CD4-positive, alpha-beta T cell (primary cell): Measurements from ENCODE around the gene GIPC2. TPM values are rescaled to one million over a fixed set of nuclear protein-coding genes. Genes with fewer than 3 reads are reported as not detected.

Source experiments
- ATAC-seq: fragments of 200-7000 bp; cut with Tn5 transposase; one replicate; pipeline ENCODE4 v1.10.0; 2022; ENCODE audit warnings: mild to moderate bottlenecking; ENCODE audit not compliant: poor library complexity
- CTCF ChIA-PET: fragments of 350-600 bp; sonication (Branson Sonifier 250); formaldehyde crosslinking; loops from one replicate; lab custom pipeline; 2021; ENCODE audit warnings: antibody characterized with exemption, inconsistent platforms; lab: Charles Lee
- POLR2A ChIA-PET: fragments of 350-600 bp; sonication (Branson Sonifier 250); formaldehyde crosslinking; loops from one replicate; lab custom pipeline; 2021; ENCODE audit warnings: antibody characterized with exemption, inconsistent platforms; lab: Charles Lee
- DNase-seq, 14 experiments: peaks; one replicate each; pipeline ENCODE4 v3.0.0-alpha.2; 2013 to 2020; ENCODE audit warnings: mixed read lengths in 2 of 14
- H3K27ac ChIP-seq, 2 donors: one replicate each; pipeline versions ENCODE4 v1.5.1 to v1.7.0; 2013; ENCODE audit warnings: low read length in 2 of 2, low read depth in 1 of 2, mild to moderate bottlenecking in 1 of 2
- H3K27me3 ChIP-seq, 2 experiments: 1 replicate in 1 of 2; 2 replicates in 1 of 2; pipeline versions ENCODE4 v1.6.1 to v1.7.0; 2013; ENCODE audit warnings: low read length in 2 of 2, control low read depth in 1 of 2, mild to moderate bottlenecking in 1 of 2, moderate library complexity in 1 of 2; ENCODE audit not compliant: insufficient read depth in 2 of 2, control insufficient read depth in 1 of 2
- H3K36me3 ChIP-seq: one replicate; pipeline ENCODE4 v1.6.1; 2013; ENCODE audit warnings: low read length, control low read depth; ENCODE audit not compliant: insufficient read depth
- H3K4me1 ChIP-seq: one replicate; pipeline ENCODE4 v1.6.1; 2013; ENCODE audit warnings: low read length, control low read depth; ENCODE audit not compliant: insufficient read depth
- H3K4me3 ChIP-seq: one replicate; pipeline ENCODE4 v1.5.1; 2013; ENCODE audit warnings: mild to moderate bottlenecking, low read length, moderate library complexity
- H3K9me3 ChIP-seq, 2 experiments: 1 replicate in 1 of 2; 2 replicates in 1 of 2; pipeline versions ENCODE4 v1.6.1 to v1.7.0; 2013; ENCODE audit warnings: low read length in 2 of 2, mild to moderate bottlenecking in 2 of 2, control low read depth in 1 of 2, moderate library complexity in 1 of 2; ENCODE audit not compliant: control insufficient read depth in 1 of 2, insufficient read depth in 1 of 2
- H3K27ac Mint-ChIP-seq: one replicate; pipeline ENCODE4 v1.8.0; 2020; ENCODE audit warnings: mixed read lengths
- H3K27me3 Mint-ChIP-seq: one replicate; pipeline ENCODE4 v1.8.0; 2021; ENCODE audit warnings: mixed read lengths
- H3K36me3 Mint-ChIP-seq: one replicate; pipeline ENCODE4 v1.8.0; 2021; ENCODE audit warnings: low read depth, mixed read lengths
- H3K4me1 Mint-ChIP-seq: one replicate; pipeline ENCODE4 v1.8.0; 2021; ENCODE audit warnings: low read depth, mixed read lengths
- H3K4me3 Mint-ChIP-seq: one replicate; pipeline ENCODE4 v1.8.0; 2020; ENCODE audit warnings: mild to moderate bottlenecking, mixed read lengths
- H3K9me3 Mint-ChIP-seq: one replicate; pipeline ENCODE4 v1.8.0; 2020; ENCODE audit warnings: mixed read lengths
- intact Hi-C, 2 experiments: fragments of 100-400 bp; cut with DNase I in 1 of 2; cut with micrococcal nuclease in 1 of 2; formaldehyde crosslinking; loops; one replicate each; pipeline versions ENCODE4 v1.15.1 to v1.9.0; 2023 to 2025; cut with DNase I, micrococcal nuclease
- total RNA-seq, 174 experiments: library from RNA in 2 of 174; stranded (reverse) in 2 of 174; gene quantifications; one replicate each; pipeline ENCODE4 v1.2.3 and lab custom pipeline; 2021 to 2026
- TF ChIP-seq, protein P1 (sequence below): fragments of 200-600 bp; IDR thresholded peaks from one replicate; pipeline ENCODE4 v1.8.0; 2022; ENCODE audit warnings: antibody characterized with exemption, mild to moderate bottlenecking

Gene GIPC2
- total RNA-seq, 2 experiments from 2014 or later = not detected

DNA sequence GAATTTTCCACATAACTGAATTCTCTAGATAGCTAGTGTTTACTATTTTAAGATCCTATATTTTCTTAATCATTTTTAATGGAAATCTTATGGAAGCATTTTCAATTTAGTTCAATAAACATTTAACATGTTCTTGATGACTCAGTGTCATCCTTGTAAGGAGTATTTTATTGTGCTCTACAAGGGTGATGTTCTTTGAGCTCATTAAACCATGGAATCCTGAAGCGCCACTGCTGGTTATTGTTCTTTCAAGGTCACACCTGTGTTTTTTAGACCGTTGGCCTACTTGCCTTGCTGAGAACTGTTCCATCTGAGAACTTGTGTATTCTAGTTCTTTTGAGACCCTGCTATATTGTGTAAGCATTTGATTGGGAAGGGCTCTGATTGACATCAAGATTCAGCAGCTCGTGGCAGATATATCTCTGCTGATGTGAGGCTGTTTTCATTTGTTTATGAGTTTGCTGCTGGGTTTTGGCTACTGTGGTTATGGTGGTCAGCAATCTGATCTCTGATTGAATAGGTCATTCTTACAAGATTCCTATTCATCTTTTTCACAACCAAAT lies 132.0 kb downstream of the GIPC2 start:
- H3K9me3 Mint-ChIP-seq = no peaks in the 10 kb centered on the region
- H3K27me3 Mint-ChIP-seq = peaks cover 10% of the 10 kb centered on the region
- intact Hi-C loops = no loop called here
- CTCF ChIA-PET = no interaction called here
- Histone ChIP-seq H3K27me3 (no peaks in the 10 kb centered on the region), H3K9me3 (no peaks in the 10 kb centered on the region), H3K4me3 (no peak overlapping the region), H3K27ac (no peak overlapping the region), H3K36me3 (no peaks in the 10 kb centered on the region), H3K4me1 (no peaks in the 10 kb centered on the region)
- no peak for DNase-seq
- H3K36me3 Mint-ChIP-seq = no peaks in the 10 kb centered on the region
- TF ChIP-seq, protein P1, sequence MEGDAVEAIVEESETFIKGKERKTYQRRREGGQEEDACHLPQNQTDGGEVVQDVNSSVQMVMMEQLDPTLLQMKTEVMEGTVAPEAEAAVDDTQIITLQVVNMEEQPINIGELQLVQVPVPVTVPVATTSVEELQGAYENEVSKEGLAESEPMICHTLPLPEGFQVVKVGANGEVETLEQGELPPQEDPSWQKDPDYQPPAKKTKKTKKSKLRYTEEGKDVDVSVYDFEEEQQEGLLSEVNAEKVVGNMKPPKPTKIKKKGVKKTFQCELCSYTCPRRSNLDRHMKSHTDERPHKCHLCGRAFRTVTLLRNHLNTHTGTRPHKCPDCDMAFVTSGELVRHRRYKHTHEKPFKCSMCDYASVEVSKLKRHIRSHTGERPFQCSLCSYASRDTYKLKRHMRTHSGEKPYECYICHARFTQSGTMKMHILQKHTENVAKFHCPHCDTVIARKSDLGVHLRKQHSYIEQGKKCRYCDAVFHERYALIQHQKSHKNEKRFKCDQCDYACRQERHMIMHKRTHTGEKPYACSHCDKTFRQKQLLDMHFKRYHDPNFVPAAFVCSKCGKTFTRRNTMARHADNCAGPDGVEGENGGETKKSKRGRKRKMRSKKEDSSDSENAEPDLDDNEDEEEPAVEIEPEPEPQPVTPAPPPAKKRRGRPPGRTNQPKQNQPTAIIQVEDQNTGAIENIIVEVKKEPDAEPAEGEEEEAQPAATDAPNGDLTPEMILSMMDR = no peak
- H3K4me3 Mint-ChIP-seq = no peak overlapping the region
- POLR2A ChIA-PET = no interaction called here
- H3K4me1 Mint-ChIP-seq = no peaks in the 10 kb centered on the region
- H3K27ac Mint-ChIP-seq = no peak overlapping the region
- ATAC-seq = no peak

DNA sequence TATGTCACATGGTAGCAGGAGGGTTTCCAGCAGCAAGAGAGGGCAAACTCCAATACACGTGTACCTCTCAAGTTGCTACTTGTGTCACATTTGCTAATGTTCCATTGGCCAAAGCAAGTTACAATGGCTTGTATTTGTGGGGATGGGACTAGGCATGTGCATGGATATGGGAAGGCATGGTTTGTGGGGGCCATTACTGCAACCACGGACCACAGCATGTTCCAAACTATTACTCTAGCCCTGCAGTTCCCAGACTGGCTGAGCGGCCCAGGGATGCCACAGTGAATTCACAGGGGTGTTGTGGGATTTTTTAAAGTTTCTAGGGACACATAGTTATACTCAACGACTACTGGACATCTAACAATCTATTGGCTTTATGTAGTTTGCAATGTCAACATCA lies 133.1 kb downstream of the GIPC2 start:
- Mint-ChIP-seq H3K9me3 (no peaks in the 10 kb centered on the region), H3K4me1 (no peaks in the 10 kb centered on the region), H3K27me3 (peaks cover 10% of the 10 kb centered on the region), H3K4me3 (no peak overlapping the region), H3K36me3 (no peaks in the 10 kb centered on the region), H3K27ac (no peak overlapping the region)
- ChIA-PET POLR2A (no interaction called here), CTCF (no interaction called here)
- ATAC-seq (no peak), DNase-seq (no peak)
- intact Hi-C loops = no loop called here
- Histone ChIP-seq H3K4me3 (no peak overlapping the region), H3K9me3 (no peaks in the 10 kb centered on the region), H3K27ac (no peak overlapping the region), H3K36me3 (no peaks in the 10 kb centered on the region), H3K27me3 (no peaks in the 10 kb centered on the region), H3K4me1 (no peaks in the 10 kb centered on the region)
- TF ChIP-seq, protein P1 = no peak

DNA sequence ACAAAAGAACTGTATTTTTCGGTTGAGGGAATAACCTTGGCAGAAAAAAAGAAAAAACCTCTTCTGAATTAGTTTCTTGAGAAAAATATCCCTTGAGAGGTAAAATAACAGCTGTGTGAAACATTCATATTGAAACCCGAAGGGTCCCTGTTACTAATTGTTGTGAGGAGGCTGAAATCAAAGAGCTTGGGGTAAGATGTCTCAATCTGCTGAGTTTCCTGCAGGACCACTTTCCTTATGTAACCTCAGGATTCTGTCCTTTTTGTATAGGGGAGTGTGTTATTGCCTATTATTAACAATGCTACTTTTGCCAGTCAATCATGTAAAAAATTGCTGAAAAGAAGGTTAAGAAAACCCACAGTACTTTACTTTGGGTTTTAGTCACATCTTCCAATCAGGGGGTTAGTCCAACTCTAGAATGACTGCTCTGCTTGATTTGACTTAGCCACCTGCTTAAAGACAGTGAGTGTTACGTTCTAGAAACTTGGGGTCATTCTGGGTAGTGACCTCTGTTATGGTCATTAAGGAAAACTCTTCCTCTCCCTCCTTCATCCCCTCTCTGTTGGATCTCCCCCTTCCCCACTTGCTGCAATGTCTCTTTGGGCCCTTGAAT lies 138.8 kb downstream of the GIPC2 start:
- no peak overlapping the region for H3K27ac Mint-ChIP-seq
- H3K36me3 Mint-ChIP-seq = no peaks in the 10 kb centered on the region
- Histone ChIP-seq H3K4me3 (no peak overlapping the region), H3K36me3 (no peaks in the 10 kb centered on the region), H3K4me1 (no peaks in the 10 kb centered on the region), H3K9me3 (no peaks in the 10 kb centered on the region), H3K27me3 (no peaks in the 10 kb centered on the region), H3K27ac (no peak overlapping the region)
- ChIA-PET CTCF (no interaction called here), POLR2A (no interaction called here)
- DNase-seq (no peak), ATAC-seq (no peak)
- H3K4me1 Mint-ChIP-seq = no peaks in the 10 kb centered on the region
- H3K4me3 Mint-ChIP-seq = no peak overlapping the region
- TF ChIP-seq, protein P1 = no peak
- H3K27me3 Mint-ChIP-seq = peaks cover 20% of the 10 kb centered on the region
- H3K9me3 Mint-ChIP-seq = no peaks in the 10 kb centered on the region
- intact Hi-C loops = no loop called here

Other genes with a start within 250 kb of the GIPC2 start
- gene NEXN, start 157.3 kb upstream of the GIPC2 start, total RNA-seq = under 1 TPM in 1 of 2 experiments, not detected in 1; 0.25 TPM
- 100 to 1,000 TPM; 196 to 202 TPM for gene FUBP1, start 66.9 kb upstream of the GIPC2 start, total RNA-seq
- gene DNAJB4, start 41.0 kb upstream of the GIPC2 start, total RNA-seq = 10 to 100 TPM; 19.2 to 22.7 TPM